ENCODE measurements around the gene PAQR6.

Gene PAQR6

GRCh38 chr1:156262461-156263287 is 14.8 kb upstream of the PAQR6 start:
- no peak for DNase-seq (ENCODE audit: low spot score)

- peak; percentile 76 for DNase-seq (ENCODE audit: low spot score)
Observed at GRCh38 chr1:156260896-156261295, 13.0 kb upstream of the PAQR6 start.

- DNase-seq (ENCODE audit: low spot score) = peak; percentile 64
Observed at GRCh38 chr1:156259805-156260204, 11.9 kb upstream of the PAQR6 start.

- no peak for DNase-seq (ENCODE audit: low spot score)
Observed at GRCh38 chr1:156258859-156259258, 11.0 kb upstream of the PAQR6 start.

GRCh38 chr1:156257711-156258110 is 9.9 kb upstream of the PAQR6 start:
- DNase-seq (ENCODE audit: low spot score) = no peak

GRCh38 chr1:156253634-156254033 is 5.8 kb upstream of the PAQR6 start:
- DNase-seq (ENCODE audit: low spot score) = no peak

GRCh38 chr1:156251527-156251926 is 3.7 kb upstream of the PAQR6 start:
- peak; percentile 46 for DNase-seq (ENCODE audit: low spot score)

- DNase-seq (ENCODE audit: low spot score) = no peak
Observed at GRCh38 chr1:156249593-156249992, 1.7 kb upstream of the PAQR6 start.

GRCh38 chr1:156248323-156248683 is 447 bp upstream of the PAQR6 start:
- DNase-seq (ENCODE audit: low spot score) = no peak

- no peak for DNase-seq (ENCODE audit: low spot score)
Observed at GRCh38 chr1:156246781-156247459, 936 bp downstream of the PAQR6 start.

GRCh38 chr1:156246241-156246780 is 1.5 kb downstream of the PAQR6 start:
- DNase-seq (ENCODE audit: low spot score) = no peak

- no peak for DNase-seq (ENCODE audit: low spot score)
Observed at GRCh38 chr1:156245451-156246232, 2.2 kb downstream of the PAQR6 start.

- no peak for DNase-seq (ENCODE audit: low spot score)
Observed at GRCh38 chr1:156244712-156245111, 3.1 kb downstream of the PAQR6 start.

- DNase-seq (ENCODE audit: low spot score) = no peak
Observed at GRCh38 chr1:156244126-156244525, 3.7 kb downstream of the PAQR6 start.

GRCh38 chr1:156242738-156243137 is 5.1 kb downstream of the PAQR6 start:
- DNase-seq (ENCODE audit: low spot score) = no peak

- no peak for DNase-seq (ENCODE audit: low spot score)
Observed at GRCh38 chr1:156241926-156242325, 5.9 kb downstream of the PAQR6 start, which contains the start of gene BGLAP. Gene BGLAP (plus strand): TSS chr1:156242184. CDS start chr1:156242232, 48 bp downstream.

- DNase-seq (ENCODE audit: low spot score) = no peak
Observed at GRCh38 chr1:156241311-156241811, 6.5 kb downstream of the PAQR6 start.

- DNase-seq (ENCODE audit: low spot score) = no peak
Observed at GRCh38 chr1:156238248-156238647, 9.6 kb downstream of the PAQR6 start.

GRCh38 chr1:156236164-156236563 is 11.7 kb downstream of the PAQR6 start:
- DNase-seq (ENCODE audit: low spot score) = no peak

- DNase-seq (ENCODE audit: low spot score) = no peak
Observed at GRCh38 chr1:156233426-156234127, 14.3 kb downstream of the PAQR6 start.

GRCh38 chr1:156232201-156232894 is 15.5 kb downstream of the PAQR6 start:
- no peak for DNase-seq (ENCODE audit: low spot score)

All from putamen (tissue), 1 donor.